ENCODE data around the gene MED23. TPM values are rescaled to one million over a fixed set of nuclear protein-coding genes. Genes with fewer than 3 reads are reported as not detected.
"Not testable (repeated sequence)": the region's sequence is repeated elsewhere in the genome, so short reads cannot be mapped to it uniquely, and the experiment has no call there.

MED23 gene
- total RNA-seq, 1 donor from 2014 or later: 53.8 TPM

DNA sequence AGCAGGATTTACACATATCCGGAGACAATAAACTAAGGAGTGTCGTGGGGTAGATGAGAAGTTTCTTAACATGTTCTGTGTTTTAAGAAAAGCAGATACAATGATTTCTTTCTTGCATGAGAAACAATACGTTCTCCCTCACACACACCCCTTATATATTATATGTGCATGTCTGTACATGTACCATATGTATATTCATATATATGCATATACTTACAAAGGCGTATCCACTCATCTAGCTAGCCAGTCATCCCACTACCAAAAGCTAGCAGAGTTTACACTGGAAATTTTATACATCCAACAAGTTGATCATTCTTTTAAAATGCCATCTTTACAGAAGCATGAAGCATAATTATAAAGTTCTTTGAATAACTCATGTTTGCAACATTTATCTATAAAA, 40.1 kb downstream of the MED23 start:
- FAIRE-seq (no peak), DNase-seq (ENCODE audit: low spot score in 2 of 2) (no peak)

- no peak for FAIRE-seq
- no peak for DNase-seq (ENCODE audit: low spot score in 2 of 2)
Measured at GRCh38 chr6:131586543-131586942, 41.5 kb downstream of the MED23 start.

GRCh38 chr6:131581523-131581922, 46.5 kb downstream of the MED23 start:
- no peak for FAIRE-seq

DNA sequence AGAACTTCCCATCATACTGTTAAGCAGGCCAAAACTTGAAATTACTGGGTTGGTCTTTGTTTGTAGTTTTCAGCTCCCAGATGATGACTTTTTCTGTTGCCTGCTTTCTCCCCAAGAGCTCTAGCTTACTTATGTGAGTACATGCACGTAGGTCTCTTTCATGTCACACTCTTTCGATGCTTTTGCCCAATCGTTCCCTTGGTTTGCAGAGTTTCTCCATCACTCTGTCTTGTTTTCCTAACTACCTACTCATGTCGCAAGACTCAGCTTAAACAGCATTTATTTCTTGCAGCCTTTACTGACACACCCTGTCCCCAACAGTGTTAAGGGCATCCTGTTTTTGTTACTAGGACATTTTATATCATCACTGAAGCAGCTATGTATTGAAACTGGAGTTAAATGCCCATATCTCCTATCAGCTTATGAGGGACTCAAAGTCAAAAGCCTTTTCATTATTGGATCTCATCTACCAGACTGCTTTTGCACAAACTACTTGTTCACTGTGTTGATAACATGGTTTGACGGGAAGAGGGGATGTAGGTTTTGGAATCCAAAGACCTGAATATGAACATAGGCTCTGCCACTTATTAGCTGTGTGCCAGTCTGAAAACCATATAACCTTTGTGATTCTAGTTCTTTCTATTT, 52.1 kb downstream of the MED23 start:
- no peak for FAIRE-seq
- DNase-seq (ENCODE audit: low spot score in 2 of 2): no peak

More at GRCh38 chr6:131581523-131581922, 46.5 kb downstream of the MED23 start:
- DNase-seq (ENCODE audit: low spot score in 2 of 2): no peak

GRCh38 chr6:131574686-131575085, 53.4 kb downstream of the MED23 start:
- FAIRE-seq: no peak

DNA sequence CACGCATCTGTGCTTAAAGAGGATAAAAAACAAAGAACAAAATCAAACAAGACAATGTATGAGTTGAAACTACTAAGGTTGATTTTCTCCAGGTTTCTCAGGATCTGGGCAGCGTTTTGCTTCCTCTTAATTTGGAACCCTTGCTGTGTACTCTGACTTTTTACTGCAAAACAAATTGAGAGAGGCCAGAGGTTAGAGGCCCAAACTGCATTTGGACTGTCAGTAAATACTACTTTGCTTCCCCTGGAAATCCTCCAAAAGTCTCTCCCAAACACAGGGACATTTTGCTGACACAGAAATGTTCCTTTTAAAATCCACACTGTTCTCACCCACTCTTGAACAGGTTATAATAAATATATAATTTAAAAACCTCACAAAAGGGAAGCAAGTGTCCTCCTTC, 53.9 kb downstream of the MED23 start:
- no peak for FAIRE-seq
- no peak for DNase-seq (ENCODE audit: low spot score in 2 of 2)

More at GRCh38 chr6:131574686-131575085, 53.4 kb downstream of the MED23 start:
- no peak for DNase-seq (ENCODE audit: low spot score in 2 of 2)

DNA sequence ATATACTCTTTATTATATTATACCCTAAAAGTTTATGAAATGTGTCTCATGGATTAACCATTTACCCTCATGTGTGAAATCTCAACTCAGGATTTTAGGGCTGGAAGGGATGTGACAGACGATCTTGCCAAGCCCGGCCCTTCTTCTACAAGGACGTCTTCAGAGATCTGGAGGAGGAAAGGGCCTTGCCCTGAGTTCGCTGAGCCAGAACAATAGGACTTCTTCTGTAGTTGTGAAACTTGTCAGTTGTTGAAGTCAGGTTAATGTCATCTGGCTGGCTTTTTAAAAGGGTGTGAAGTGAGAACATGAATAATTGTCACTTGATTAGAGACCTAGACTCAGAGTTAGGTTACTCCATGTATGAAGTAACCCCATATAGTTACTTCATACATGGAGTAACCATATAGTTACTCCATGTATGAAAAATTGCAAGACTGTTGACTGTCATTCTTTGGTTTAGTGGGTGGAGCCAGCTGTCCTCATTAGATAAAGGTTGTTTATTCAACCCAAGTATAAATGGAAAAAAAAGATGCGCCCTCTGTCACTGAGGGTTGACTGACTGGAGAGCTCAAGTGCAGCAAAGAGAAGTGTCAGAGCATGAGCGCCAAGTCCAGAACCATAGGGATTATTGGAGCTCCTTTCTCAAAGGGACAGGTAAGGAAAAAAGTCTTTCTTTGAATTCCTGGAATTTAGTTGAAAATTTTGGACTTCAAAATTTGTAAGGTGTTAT, 55.2 kb downstream of the MED23 start, which contains the start of gene ARG1:
ARG1 (plus strand) TSS at position 541 of the 730 bp plus-strand sequence; CDS start at position 598, 57 bp downstream.
- DNase-seq (ENCODE audit: low spot score in 2 of 2) (no peak), FAIRE-seq (no peak)

DNA sequence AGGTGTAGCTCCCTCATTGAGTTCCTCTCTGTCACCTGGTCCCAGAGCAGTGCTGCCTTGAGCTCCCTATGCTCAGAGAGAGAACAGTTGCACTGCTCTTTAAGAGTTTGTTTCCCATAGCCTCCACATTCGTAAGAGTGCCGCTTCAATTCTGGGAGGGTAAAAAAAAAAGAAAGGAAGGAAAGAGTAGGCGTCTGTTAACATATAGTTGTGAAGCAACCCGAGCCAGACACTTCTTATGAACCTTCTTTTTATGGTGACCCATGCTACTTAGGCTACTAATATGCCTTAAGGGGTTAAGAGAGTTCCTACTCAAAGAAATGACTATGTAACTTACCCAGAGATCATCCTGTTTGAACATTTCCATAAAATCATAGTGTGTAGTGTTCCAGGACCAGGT, 59.3 kb downstream of the MED23 start:
- no peak for DNase-seq (ENCODE audit: low spot score in 2 of 2)
- FAIRE-seq: no peak

- FAIRE-seq (no peak), DNase-seq (ENCODE audit: low spot score in 2 of 2) (no peak)
Measured at GRCh38 chr6:131565056-131565455, 63.0 kb downstream of the MED23 start.

DNA sequence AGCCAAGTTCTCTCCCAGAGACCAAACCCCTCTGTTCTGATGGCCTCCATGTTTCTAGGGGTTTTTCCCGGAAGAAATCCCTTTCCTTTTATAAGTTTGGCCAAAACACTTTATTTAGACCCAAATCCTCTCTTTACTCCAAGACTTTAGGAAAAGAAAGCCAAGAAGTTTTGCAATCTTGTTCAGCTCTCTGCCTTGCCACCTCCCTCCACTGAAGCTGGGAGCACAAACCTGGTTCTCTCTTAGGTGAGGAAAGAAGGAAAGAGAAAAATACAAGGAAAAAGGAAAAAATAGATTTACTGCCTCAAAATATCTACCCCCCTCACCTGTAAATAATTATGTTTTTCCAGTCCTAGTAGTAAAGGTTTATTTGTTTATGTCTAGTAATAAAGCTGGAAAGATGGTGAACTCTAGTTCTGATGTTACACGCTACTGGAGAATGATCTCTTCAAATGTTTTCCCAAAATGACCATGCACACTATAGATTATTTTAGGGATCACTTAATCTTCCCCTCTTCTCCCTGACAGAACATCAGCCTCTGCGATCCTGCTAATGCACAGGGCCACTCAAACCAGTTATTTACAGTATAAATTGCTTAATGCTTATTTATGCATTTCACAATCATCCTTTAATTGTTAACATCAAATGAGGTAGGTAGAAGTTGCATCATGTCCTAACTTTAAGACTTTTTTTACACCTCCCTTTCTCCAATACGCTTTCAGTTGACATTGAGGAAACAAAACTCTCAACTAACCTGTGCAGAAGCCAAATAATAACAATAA, 65.9 kb downstream of the MED23 start:
- DNase-seq (ENCODE audit: low spot score in 2 of 2) (no peak), FAIRE-seq (no peak)

DNA sequence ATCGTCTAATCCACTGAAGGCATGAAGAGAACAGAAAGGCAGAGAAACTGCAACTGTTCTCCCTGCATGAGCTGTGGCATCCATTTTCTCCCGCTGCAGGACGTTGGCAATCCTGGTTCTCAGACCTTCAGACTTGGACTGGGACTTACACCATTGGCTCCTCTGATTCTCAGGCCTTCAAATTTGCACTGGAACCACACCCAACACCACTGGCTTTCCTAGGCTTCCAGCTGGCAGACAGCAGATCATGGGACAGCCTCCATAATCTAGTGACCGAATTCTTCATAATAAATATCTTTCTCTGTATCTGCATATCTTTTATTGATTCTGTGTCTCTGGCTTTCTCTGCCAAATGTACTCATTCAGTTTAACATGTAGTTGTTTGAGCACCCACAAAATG, 69.1 kb downstream of the MED23 start:
- no peak for DNase-seq (ENCODE audit: low spot score in 2 of 2)
- FAIRE-seq: no peak

GRCh38 chr6:131555992-131556391, 72.0 kb downstream of the MED23 start:
- FAIRE-seq: no peak
- DNase-seq (ENCODE audit: low spot score in 2 of 2): no peak

DNA sequence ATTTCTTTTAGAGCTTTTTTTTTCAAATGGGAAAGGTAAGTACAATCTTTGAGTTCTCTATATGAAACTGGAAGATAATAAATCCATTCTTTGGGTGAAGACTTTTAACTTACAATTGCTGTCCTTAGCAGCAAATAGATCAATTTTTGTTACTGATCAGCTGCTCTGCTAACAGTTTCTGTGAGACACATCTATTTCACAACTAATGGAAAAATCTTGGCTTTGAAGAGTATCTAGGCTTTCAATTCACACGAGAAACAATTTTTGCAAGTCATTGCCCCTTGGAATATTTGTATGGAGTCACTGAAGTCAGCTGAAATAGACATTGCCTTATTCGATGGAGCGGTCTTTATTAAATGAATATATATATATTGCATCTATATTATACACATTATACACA, 75.5 kb downstream of the MED23 start:
- DNase-seq (ENCODE audit: low spot score in 2 of 2): no peak
- no peak for FAIRE-seq

- DNase-seq (ENCODE audit: low spot score in 2 of 2) (no peak), FAIRE-seq (no peak)
Measured at GRCh38 chr6:131551902-131552301, 76.1 kb downstream of the MED23 start.

- FAIRE-seq (no peak), DNase-seq (ENCODE audit: low spot score in 2 of 2) (no peak)
Measured at GRCh38 chr6:131549811-131550210, 78.2 kb downstream of the MED23 start.

GRCh38 chr6:131548441-131548840, 79.6 kb downstream of the MED23 start:
- FAIRE-seq (no peak), DNase-seq (ENCODE audit: low spot score in 2 of 2) (no peak)

GRCh38 chr6:131547488-131547887, 80.6 kb downstream of the MED23 start:
- DNase-seq (ENCODE audit: low spot score in 2 of 2): no peak
- FAIRE-seq: no peak

DNA sequence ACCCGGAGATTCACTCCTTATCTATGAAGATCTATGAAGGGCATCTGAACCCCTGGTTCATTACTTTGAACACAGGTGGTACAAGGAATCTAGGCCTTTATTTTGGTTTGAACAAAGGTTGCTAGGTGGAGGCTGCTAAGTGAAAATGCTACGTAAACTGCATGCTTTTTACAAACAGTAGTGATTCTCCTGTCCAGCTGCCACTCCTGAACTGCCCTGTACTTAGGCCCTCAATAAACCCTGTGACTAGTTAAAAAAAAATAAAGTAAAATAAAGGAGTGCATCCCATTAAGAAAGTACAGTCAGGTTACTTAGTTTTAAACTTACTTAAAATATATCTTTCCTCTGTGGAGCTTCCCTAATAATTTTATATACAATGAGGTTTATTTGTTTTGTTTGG, 82.7 kb downstream of the MED23 start:
- DNase-seq (ENCODE audit: low spot score in 2 of 2): no peak
- FAIRE-seq: no peak

DNA sequence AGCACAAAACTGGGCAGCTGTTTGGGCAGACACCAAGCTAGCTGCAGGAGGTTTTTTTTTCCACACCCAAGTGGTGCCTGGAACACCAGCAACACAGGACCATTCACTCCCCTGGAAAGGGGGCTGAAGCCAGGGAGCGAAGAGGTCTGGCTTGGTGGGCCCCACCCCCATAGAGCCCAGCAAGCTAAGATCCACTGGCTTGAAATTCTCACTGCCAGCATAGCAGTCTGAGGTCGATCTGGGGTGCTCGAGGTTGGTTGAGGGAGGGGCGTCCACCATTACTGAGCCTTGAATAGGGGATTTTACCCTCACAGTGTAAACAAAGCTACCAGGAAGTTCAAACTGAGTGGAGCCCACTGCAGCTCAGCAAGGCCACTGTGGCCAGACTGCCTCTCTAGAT, 89.4 kb downstream of the MED23 start:
- not testable (repeated sequence) for FAIRE-seq; DNase-seq (ENCODE audit: low spot score in 2 of 2)

DNA sequence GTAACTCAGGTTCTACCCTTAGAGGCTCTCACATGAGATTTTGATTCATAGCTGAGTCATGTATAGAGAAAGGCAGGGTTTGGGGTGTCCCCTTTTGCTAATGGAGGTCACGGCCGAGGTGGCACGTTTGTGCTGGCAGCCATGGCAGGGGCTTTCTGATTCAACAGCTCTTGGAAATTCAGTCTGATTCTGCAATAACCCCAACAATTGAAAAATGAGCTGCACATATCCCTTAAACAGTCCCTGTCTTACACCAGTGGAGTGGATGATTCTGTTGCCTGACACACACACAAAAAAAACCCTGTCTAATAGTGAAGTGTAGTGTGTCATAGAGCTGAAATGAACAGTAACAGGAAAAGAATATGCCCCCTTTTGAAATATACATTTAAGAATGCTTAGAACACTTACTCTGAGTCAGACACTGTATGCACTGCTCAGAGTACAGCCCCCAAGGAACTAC, 95.4 kb downstream of the MED23 start:
- no peak for FAIRE-seq
- DNase-seq (ENCODE audit: low spot score in 2 of 2): no peak

DNA sequence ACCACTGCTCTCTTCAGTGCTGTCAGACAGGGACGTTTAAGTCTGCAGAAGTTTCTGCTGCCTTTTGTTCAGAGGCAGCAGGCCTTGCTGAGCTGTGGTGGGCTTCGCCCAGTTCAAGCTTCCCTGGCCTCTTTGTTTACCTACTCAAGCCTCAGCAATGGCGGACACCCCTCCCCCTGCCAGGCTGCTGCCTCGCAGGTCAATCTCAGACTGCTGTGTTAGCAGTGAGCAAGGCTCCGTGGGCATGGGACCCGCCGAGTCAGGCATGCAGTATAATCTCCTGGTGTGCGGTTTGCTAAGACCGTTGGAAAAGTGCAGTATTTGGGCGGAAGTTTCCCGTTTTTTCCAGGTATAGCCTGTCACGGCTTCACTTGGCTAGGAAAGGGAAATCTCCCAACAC, 96.4 kb downstream of the MED23 start:
- not testable (repeated sequence) for FAIRE-seq; DNase-seq (ENCODE audit: low spot score in 2 of 2)
